ENCODE measurements around the gene FOXN3.
A peak's percentile ranks its signal among the peaks of the same experiment; 100 is the strongest.

The FOXN3 gene

GRCh38 chr14:89417091-89417464 lies at the start of gene FOXN3:
Gene FOXN3 (minus strand): TSS chr14:89417233. CDS start chr14:89412476, 4,757 bp downstream.
- peak; percentile 88 for DNase-seq

- DNase-seq: no peak
Observed at GRCh38 chr14:89466484-89466883, 49.5 kb upstream of the FOXN3 start.

GRCh38 chr14:89465876-89466275 lies 48.8 kb upstream of the FOXN3 start:
- no peak for DNase-seq

GRCh38 chr14:89461256-89461655 lies 44.2 kb upstream of the FOXN3 start:
- no peak for DNase-seq

GRCh38 chr14:89458713-89459420 lies 41.8 kb upstream of the FOXN3 start:
- no peak for DNase-seq

GRCh38 chr14:89457007-89457406 lies 40.0 kb upstream of the FOXN3 start:
- DNase-seq: no peak

GRCh38 chr14:89455412-89455811 lies 38.4 kb upstream of the FOXN3 start:
- no peak for DNase-seq

- no peak for DNase-seq
Observed at GRCh38 chr14:89454996-89455395, 38.0 kb upstream of the FOXN3 start.

GRCh38 chr14:89452281-89452680 lies 35.2 kb upstream of the FOXN3 start:
- DNase-seq: no peak

GRCh38 chr14:89451229-89451628 lies 34.2 kb upstream of the FOXN3 start:
- DNase-seq: no peak

- no peak for DNase-seq
Observed at GRCh38 chr14:89447182-89447944, 30.3 kb upstream of the FOXN3 start.

GRCh38 chr14:89445273-89445973 lies 28.4 kb upstream of the FOXN3 start:
- no peak for DNase-seq

- DNase-seq: no peak
Observed at GRCh38 chr14:89444516-89445125, 27.6 kb upstream of the FOXN3 start.

GRCh38 chr14:89444044-89444443 lies 27.0 kb upstream of the FOXN3 start:
- DNase-seq: no peak

- DNase-seq: no peak
Observed at GRCh38 chr14:89443042-89443629, 26.1 kb upstream of the FOXN3 start.

- no peak for DNase-seq
Observed at GRCh38 chr14:89442280-89442679, 25.2 kb upstream of the FOXN3 start.

- no peak for DNase-seq
Observed at GRCh38 chr14:89440986-89441909, 24.2 kb upstream of the FOXN3 start.

- DNase-seq: no peak
Observed at GRCh38 chr14:89435892-89436656, 19.0 kb upstream of the FOXN3 start.

GRCh38 chr14:89435492-89435891 lies 18.5 kb upstream of the FOXN3 start:
- DNase-seq: no peak

GRCh38 chr14:89432226-89432625 lies 15.2 kb upstream of the FOXN3 start:
- no peak for DNase-seq

Measured in RPMI8226 (cell line).